Stimulated activated CD4-positive, alpha-beta T cell treated with anti-CD3 and anti-CD28 coated beads, TNF-alpha, amount 100 ng/mL, for 48 hours (primary cell): ENCODE measurements around the gene CABP1.

ENCODE experiments used
- DNase-seq, 3 donors: peaks; one replicate each; pipeline ENCODE4 v3.0.0-alpha.2; 2020; ENCODE audit warnings: low read depth in 3 of 3

CABP1 gene

GRCh38 chr12:120631097-120631496 lies 9.3 kb upstream of the CABP1 start:
- DNase-seq = no peak

GRCh38 chr12:120640861-120641833 lies 721 bp downstream of the CABP1 start:
- peak in 1 of 3 donors; percentile 18 for DNase-seq

- no peak for DNase-seq
Measured at GRCh38 chr12:120642121-120642520, 1.7 kb downstream of the CABP1 start.

GRCh38 chr12:120642826-120643225 lies 2.4 kb downstream of the CABP1 start:
- DNase-seq = no peak

GRCh38 chr12:120643574-120643973 lies 3.1 kb downstream of the CABP1 start:
- DNase-seq = no peak

GRCh38 chr12:120646044-120646443 lies 5.6 kb downstream of the CABP1 start:
- no peak for DNase-seq

- no peak for DNase-seq
Measured at GRCh38 chr12:120647375-120647755, 6.9 kb downstream of the CABP1 start.

- no peak for DNase-seq
Measured at GRCh38 chr12:120649442-120650232, 9.2 kb downstream of the CABP1 start.

GRCh38 chr12:120650233-120650690 lies 9.8 kb downstream of the CABP1 start:
- no peak for DNase-seq

GRCh38 chr12:120651821-120652220 lies 11.4 kb downstream of the CABP1 start:
- no peak for DNase-seq

- no peak for DNase-seq
Measured at GRCh38 chr12:120652656-120653435, 12.4 kb downstream of the CABP1 start.

- DNase-seq = no peak
Measured at GRCh38 chr12:120653611-120654010, 13.2 kb downstream of the CABP1 start.

- no peak for DNase-seq
Measured at GRCh38 chr12:120654656-120655055, 14.2 kb downstream of the CABP1 start.

GRCh38 chr12:120656008-120656407 lies 15.6 kb downstream of the CABP1 start:
- DNase-seq = no peak

GRCh38 chr12:120658286-120659150 lies 18.1 kb downstream of the CABP1 start:
- DNase-seq = no peak

- DNase-seq = no peak
Measured at GRCh38 chr12:120659151-120659525, 18.7 kb downstream of the CABP1 start.

GRCh38 chr12:120661432-120661831 lies 21.0 kb downstream of the CABP1 start:
- no peak for DNase-seq

GRCh38 chr12:120662879-120663278 lies 22.5 kb downstream of the CABP1 start:
- DNase-seq = no peak

GRCh38 chr12:120663741-120664140 lies 23.3 kb downstream of the CABP1 start:
- no peak for DNase-seq

- no peak for DNase-seq
Measured at GRCh38 chr12:120666571-120667390, 26.4 kb downstream of the CABP1 start.
